GM18870 (cell line): ENCODE measurements around the gene MAST4.
A peak's percentile ranks its signal among the peaks of the same experiment; 100 is the strongest.

Experiments
- ATAC-seq: cut with Tn5 transposase; IDR thresholded peaks from one replicate; pipeline ENCODE4 v1.9.1; 2021; ENCODE audit warnings: moderate library complexity; ENCODE audit not compliant: unreplicated experiment

MAST4 gene

DNA sequence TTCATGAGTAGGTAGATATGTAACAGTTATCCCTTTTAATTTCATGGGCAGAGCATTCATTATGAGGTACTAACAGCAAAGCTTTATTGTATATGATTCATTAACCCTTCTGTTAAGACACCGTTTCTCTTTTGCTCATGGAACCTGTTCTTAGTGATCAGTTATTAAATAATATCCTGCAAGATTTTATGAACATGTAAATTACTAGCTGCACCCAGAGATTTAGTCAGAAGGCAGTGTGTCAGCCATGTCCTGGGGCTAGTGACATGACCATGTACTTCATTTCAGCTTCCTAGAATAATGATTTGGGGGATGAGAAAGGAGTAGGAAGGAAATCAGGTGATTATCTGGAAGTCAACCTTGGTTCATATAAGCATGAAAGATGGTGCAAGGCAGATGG, 7.0 kb downstream of the MAST4 start:
- no peak for ATAC-seq

DNA sequence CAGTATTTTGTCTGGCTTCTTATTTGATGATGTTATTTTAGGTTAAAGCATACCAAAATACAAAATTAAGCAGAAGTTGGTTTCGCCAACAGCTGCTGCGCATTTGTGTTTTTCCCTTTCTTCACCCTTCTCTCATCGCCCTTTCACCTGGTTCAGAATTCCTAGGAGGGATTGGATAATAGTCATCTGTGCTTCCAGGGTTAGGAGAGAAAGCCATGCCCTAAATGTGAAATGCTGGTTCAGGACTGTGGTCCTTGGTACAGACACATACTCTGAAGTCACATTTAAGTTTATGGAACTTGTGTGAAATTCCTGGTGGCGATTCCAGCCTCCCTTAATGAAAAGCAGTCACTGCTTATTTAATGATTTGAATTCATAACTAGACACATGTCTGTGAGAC, 7.7 kb downstream of the MAST4 start:
- ATAC-seq: no peak

DNA sequence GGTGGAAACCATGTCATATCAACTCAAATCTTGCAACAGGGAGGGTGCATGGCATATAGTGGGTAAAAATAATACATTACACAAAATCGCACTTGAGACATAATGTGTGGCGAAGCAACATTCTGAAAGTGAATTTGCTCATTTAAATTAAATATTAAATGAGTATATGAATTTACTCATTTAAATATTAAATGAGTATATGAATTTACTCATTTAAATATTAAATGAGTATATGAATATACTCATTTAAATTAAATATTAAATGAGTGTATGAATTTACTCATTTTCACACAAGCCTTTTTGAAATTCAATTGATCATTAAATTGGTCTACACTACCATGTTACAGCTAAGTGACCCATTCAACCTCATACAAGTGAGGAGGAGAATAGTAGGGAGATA, 10.5 kb downstream of the MAST4 start:
- ATAC-seq: no peak

DNA sequence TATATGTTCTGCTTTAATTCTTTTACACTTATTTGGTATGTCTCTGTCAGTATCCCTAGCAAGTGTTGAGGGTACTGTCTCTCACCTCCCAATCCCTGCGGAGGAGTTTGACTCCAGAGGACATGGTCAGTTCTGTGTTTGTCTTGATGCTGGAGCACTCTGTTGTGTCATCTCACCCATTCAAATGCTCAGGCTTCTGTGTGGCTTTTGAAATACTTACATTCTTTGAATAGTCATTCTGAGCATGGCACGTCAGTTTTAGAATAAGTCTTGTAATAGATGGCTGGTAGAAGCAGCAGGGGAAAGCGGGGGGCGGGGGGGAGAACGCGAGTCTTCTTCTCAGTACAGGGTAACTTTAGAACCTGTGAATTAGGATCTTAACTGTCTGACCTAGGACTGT, 12.3 kb downstream of the MAST4 start:
- ATAC-seq: no peak

DNA sequence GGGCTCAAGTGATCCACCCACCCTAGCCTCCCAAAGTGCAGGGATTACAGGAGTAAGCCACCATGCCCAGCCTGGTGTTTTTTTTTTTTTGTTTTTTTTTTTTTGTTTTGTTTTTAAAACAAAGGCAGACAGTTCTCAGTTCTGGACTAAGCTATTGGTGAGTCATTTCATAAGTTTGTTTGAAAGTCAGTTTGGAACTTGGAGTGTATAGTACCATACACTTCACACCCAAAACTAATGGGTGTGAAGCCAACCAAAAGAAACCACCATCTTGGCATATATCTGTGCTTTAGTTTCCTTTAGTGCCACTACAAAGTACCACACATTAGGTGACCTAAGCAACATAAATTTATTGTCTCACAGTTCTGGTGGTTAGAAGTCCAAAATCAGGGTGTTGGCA, 13.4 kb downstream of the MAST4 start:
- ATAC-seq: no peak

DNA sequence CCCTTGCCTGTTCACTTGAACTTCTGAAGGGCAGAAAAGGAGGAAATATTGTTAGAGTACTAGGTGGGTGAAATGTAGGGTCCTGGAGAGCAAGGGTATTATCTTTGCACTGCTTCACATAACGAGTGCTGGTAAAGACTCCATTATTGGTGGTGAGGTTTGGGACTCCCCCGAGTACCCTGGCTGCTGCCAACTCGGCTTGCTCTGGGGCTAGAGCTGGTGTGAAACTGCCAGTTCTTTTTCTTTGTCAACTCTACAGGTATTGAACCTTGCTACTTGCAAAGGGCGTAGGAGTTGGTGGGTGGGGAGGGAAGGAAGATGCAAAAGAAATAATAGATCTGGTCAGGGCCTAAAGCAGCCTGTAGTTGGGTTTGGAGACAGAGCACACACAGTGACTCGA, 16.0 kb downstream of the MAST4 start:
- ATAC-seq: no peak

DNA sequence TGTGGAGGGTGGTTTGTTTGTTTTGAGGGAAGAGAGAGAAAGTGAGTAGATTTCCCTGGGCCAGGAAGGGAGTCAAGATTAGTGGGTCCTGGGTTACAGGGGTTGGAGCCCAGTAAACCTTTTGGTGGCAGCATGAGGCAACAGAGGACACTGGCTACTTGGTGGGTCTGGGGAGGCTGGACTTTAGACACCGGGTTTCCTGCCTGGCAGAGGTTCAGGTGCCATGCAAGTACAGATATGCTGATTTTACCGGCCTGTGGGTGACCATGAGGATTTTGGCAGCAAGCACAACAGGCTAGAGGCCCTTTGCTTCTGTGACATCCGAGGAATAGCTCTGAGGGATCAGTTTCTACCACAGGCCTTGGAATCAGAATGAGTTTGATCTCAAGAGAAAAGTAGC, 18.9 kb downstream of the MAST4 start:
- ATAC-seq: no peak

DNA sequence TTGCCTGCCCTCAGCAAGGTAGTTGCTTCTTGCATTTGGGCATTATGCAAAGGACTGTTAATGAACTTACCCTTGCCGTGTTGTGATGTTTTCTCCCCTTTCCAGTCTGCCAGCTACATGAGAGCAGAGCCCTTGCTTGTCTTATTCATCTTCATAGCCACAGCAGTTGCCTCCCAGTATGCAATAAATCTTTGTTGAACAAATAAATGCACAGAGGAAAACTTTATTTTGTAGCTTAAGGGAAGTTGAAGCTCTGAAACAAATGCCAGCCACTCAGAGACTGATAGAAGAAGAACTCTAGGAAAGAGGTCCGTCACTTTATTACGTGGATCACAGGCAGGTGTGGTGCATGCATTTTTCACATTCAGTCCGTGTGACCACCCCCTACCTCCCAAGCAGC, 19.7 kb downstream of the MAST4 start:
- no peak for ATAC-seq

DNA sequence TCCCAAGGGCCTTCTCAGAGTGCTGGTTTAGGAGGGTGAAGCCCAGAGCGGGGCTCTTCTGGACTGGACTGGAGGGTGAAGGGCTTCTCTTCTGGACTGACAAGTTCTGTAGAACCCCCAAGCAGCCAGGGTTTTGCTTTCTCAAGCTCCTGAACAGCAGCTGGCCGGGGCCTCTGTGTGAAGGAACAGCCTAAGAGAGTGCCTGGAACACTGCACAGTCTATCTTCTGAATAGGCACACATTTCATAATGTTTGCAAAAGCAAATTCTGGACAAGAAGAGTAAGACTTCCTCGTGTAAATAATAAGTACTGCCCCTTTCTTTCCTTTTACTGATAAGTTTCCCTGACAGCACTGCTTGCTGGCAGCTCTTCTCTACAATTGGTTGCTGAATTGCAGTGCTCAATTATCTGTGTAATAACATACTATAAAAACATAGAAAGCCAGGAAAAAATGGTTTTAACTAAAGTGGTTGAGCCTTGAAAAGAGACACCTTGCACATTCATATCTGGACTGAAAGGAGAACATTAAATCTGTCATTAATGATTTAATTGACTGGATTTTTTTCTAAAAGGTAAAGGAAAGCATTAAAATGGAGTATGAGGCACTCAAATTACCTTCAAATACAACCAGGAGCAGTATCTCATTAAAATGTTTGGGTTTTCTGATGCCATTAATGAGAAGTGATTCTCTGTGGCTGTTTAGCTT, 20.5 kb downstream of the MAST4 start:
- peak; percentile 6 for ATAC-seq

DNA sequence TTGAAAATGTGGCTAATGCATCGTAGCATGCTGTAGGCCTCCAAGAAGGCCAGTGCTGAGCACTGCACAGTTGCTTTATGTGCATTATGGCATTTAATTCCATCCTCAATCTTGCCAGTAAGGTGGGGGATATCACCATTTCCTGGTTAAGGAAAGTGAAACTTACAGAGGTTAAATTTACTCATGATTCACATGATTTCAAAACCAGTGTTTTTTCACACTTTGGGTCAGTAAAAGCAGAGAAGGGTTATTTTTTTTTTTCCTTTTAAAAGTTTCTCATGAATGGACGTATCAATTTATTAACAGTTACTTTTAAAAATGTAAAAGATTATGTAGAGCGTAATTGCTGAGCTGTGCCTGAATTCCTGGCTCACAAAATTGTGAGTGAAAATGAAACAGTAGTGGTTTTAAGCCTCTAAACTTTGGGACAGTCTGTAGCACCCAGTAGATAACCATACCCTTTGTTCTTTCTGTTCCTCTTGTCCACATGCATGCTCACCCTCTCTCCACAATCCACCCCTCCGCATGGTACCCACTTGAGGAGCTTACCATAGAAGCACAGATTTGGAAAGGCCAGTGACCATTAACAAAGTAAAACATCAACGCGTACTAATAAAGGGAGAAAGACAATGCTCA, 21.2 kb downstream of the MAST4 start:
- ATAC-seq: peak; percentile 62

DNA sequence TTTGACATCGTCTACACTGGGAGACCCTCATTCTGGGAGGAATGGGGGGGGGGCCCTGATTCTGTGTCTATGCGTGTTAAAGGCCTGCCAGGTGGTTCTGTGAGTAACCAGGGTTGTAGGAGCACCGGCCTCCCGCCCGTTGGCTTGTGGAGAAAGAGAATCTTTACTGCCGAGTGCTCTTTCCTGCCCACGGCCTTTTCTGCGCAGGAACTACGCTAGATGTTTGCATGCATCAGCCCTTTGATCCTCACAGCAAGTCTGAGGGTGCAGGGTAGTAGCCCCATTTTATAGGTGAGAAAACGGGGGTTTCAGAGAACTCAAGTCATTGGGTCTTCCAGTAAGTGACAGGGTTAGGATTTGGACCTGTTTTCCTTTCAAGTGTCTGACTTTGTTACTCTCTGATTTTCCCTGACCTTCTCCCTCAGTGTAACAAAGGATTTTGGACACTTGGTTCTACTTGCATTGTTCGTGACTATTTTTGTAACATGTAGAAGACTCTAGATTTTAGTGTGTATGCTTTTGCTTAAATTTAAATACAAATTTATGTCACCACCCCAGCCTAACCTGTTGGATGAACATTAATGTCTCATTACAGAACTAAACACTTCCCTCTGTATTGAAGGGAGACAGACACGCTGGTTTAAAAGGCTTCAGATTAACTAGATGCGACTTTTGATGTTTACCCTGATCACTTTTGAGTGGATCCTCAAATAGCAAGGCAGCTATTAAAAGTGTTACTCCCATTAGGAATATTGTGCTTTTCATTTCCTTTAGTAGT, 22.0 kb downstream of the MAST4 start:
- ATAC-seq: no peak

DNA sequence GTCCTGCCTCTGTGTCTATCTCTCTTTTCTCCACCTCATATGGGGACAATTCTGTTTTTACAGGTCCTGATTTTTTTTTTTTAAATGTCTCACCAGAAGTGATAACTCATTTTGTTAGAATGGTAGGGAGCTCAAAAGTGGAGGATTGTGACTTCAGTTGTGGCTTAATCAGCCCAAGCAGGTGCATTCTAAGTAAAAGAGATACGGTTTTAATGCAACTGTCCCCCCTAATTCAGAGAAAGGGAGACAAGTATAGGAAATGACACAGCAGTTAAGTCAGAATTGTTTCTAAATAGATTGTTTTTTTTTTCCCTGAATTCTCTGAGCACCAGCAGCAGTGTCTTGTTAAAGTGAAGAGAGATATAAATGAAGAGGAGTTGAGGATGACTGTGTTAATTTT, 24.5 kb downstream of the MAST4 start:
- no peak for ATAC-seq

DNA sequence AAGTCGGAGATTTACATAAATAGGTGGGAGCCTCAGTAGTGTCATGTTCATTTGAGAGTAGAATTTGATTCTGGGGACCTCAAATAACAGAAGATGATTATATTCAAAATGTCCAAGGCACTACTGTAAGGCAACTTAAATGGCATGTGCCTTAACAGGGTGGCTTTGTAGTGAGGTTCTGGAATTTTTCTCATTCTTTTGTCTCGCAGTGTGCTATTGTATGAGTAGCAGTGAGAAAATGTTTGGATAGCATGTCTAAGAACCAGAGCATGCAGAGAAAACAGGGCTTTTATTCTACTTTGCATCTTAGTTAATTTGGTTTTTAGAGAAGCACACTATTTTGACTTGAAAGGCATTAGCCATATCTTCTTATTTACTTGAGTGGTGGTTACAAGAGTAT, 25.0 kb downstream of the MAST4 start:
- ATAC-seq: no peak

DNA sequence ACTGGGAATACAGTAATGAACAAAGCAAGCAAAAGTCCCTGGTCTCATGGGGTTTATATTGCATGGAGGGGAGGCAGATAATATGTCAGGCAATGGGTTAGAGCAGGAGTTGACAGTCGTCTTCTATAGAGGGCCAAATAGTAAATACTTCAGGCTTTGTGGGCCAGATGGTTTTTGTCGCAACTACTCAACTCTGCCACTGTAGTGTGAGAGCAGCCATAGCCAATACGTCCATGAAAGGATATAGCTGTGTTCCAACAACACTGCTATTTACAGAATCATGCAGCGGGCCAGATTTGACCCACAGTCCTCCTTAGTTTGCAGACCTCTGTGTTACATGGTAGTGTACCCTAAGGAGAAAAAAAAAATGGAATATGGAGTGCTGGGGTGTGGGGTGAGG, 25.5 kb downstream of the MAST4 start:
- ATAC-seq: no peak

DNA sequence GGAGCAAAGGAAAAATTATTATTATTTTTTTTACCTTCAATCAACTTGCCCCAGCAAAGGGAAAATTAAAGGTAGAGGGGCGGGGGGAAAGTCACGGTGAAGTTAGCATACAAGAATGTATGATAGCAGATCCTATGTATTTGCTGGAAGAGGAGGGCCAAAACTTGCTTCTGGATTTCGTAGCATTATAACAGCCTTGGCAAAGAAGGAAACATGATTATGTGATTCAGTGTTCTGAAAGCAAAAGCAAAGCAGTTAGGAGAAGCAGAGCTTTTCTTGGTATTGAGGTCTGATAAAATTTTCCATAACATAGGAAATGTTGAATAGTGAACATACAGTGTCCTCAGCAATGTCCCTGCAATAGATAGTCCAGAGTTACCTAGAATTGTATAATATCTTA, 32.4 kb downstream of the MAST4 start:
- ATAC-seq: no peak

DNA sequence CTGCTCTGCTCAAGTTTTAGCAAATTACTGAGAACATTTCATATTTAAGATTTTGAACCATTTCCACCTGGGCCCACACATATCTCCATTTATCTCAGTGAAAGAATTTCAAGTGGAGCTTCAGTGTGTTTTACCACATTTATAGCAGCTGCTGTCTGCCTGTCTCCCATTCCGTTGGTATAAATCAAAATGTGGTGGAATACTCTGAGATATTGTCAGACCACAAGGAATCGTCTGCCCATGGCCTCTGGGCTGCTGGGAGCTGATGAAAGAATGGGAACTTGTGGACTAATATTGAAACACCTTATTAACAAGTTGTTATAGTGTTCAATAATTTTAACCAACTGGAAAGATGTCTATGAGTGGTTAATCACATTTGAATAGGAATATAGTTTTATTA, 33.3 kb downstream of the MAST4 start:
- no peak for ATAC-seq

DNA sequence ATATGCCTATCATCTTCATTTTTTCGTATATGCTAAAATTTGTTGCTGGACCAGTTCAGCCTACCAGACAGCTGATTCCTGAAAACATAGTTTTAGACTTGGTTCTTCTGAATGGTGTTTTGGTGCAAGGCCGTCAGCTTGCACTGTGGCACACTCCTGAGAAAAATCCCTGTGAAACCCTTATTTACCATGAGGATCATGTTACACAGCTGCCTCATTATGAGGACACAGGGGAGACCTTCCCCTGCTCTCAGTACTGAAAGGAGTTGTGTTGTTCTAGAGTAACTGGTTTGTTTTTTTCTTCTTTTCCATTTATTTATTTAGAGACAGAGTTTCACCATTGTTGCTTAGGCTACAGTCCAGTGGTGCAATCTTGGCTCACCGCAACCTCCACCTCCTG, 37.6 kb downstream of the MAST4 start:
- ATAC-seq: no peak

DNA sequence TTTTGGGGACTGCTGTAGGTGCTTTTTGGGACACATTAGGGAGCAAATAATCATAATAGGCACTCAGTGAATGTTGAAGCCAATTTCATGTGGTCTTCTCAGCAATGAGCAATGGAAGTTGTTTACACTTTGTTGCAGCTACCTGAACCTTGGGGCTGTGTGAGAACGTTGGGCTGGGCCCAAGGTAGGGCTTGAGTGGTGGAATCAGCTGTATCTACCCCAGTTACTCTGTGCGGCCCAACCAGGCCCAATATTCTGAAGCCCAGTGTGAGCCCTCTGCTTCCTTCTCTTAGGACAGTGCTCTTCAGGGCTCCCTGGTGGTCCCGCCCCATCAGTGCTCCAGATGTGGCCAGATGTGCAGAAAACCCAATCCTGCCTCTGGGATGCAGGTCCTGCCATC, 38.4 kb downstream of the MAST4 start:
- ATAC-seq: no peak

DNA sequence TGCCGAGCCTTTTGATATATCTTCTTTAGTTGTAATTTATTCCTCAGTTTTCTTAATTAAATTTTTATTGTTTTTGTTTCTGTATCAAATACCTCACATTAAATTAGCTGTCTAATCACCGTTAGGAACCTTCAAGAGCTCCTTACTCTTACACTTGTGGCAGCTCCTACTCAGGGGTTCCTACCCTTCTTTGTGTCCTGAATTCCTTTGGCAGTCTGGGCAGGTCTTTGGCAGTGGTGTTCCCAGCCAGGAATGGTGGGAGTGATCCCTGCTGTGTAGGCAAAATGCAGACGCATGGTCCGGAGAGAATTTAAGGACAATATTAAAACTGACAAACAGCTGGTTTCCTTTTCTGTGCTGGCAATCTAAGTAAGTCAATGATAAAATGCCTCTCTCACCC, 41.8 kb downstream of the MAST4 start:
- no peak for ATAC-seq

DNA sequence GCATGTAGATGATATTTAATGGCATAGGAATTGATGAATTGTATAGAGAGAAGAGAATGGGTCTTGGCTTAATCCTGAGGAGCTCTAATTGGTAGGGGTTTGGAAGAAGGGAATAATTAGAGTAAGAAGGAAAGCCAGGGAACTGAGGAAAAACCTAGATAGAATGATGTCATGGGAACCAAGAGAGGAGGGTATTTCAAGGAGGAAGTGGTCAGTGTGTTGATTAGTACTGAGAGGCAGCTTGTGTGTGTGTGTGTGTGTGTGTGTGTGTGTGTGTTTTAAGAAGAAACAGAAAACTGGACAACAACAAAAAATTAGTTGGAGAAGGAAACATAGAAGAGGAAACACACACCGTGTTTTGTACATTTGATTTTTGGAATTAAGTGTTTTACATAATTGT, 42.8 kb downstream of the MAST4 start:
- no peak for ATAC-seq

DNA sequence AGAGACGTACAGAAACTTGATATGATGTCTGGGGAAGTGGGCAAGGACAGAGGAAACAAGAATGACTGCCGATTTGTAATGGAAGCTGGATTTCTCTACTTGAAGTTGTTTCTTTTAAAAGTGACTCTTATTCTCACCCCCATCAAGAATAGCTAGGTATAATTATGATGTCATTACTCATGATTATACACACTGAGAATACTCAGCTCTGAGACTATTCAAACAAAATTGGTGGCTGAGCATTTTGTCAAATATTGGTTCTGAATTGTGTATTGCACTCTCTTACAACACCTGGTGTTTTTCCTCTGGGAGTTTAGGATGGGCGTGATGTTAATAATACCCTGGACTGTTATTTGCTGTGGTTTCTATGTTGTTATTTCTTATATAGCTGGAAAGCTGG, 46.3 kb downstream of the MAST4 start:
- no peak for ATAC-seq

DNA sequence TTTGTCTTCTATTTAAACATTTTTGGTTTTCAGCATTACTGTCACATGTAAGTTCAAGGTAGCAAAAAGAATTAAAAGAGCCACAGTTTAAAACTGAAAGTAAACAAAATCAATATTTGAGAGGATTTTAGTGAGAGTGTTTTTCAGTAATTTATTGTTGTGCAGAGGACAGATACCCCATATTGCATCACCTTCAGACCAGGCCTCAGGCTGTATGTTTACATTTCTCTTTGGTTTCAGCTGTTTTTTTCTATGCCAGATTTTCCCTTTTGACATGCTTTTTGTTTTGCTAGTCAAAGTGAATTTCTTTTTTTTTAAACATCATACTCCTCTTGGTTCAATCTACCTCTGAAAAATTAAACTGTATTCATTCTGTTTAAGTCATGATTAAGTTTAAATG, 47.2 kb downstream of the MAST4 start:
- no peak for ATAC-seq
